Astrocyte (in vitro differentiated cells and primary cell): Measurements from ENCODE around the gene GHRHR.

Source experiments
- CTCF ChIP-seq: IDR thresholded peaks from 2 replicates; pipeline ENCODE4 v1.5.1; 2011; ENCODE audit warnings: low read depth, mild to moderate bottlenecking, inconsistent platforms, low read length, moderate library complexity; ENCODE audit not compliant: insufficient read depth
- EZH2 ChIP-seq: IDR thresholded peaks from 2 replicates; pipeline ENCODE4 v1.6.1; 2012; ENCODE audit warnings: mild to moderate bottlenecking, low read length, inconsistent platforms; ENCODE audit not compliant: insufficient read depth

GRCh38 chr7:31000779-31001178 is 37.0 kb downstream of the GHRHR start:
- TF ChIP-seq EZH2 (no peak), CTCF (no peak)
